ENCODE data around the gene MRPL53.

The MRPL53 gene

DNA sequence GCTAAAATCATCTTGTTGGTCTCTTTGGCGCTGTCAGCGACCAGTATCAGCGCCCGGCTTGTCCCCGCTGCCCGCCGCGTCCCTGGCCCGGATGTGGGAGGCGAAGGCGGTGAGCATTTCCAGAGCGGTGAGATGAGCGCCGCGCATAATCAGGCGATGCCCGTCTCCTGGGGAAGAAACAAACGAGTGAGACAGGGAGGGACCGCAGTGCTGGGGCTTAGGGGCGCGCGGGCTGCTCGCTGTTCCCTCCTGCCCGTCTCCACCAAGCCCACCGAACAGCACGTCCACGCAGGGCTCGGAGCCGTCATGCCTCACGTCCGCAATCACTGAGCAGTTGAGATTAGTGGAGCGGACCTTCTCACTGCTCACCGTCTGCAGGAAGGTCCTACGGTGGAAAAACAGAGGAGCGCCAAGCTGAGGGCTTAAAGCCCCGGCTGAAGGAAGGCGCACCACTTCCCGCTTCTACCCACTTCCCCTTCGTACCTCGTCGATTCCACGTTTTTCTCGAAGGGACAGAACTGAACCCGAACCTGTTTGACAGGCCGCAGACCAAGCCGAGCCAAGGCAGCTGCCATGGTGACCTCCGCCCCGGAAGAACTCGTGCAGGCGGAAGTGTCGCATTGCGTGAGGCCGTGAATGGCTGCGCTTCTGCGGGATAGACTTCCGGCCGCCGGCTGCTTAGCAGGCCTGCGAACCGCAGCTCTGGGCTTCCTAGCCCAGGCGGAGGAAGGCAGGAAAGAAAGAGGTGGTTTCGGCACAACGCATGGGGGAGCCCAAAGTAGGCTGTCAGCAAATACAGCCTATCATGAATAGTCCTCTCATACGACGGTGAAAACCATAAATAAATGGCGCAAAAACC lies at the start of gene MRPL53:
Gene MRPL53, minus strand, starts transcription at position 595 of the 859 bp plus-strand sequence. Its CDS starts 20 bp downstream, at position 575.
- DNase-seq (ENCODE audit: low spot score), result peak; percentile 77

DNA sequence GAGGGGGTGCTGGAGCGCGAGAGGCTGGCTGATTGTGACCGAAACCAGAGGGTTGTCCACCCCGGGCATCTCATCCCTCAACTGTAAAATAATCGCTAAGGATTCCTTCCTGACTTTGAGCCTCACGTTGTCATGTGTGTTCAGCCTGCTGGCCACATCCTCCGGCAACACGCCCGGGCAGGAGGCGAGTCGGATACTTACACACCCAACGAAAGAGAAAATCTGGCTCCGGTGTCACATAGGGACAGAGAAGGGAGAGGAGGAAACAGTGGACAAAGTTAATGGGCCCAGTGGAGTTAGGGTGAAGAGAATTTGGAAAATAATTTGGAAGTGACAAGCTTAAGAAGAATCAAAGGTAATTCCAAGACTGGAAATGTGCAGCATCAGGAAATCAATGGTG lies 44.2 kb upstream of the MRPL53 start:
- no peak for DNase-seq (ENCODE audit: low spot score)

GRCh38 chr2:74515981-74516633 lies 43.6 kb upstream of the MRPL53 start:
- DNase-seq (ENCODE audit: low spot score), result peak; percentile 83

DNA sequence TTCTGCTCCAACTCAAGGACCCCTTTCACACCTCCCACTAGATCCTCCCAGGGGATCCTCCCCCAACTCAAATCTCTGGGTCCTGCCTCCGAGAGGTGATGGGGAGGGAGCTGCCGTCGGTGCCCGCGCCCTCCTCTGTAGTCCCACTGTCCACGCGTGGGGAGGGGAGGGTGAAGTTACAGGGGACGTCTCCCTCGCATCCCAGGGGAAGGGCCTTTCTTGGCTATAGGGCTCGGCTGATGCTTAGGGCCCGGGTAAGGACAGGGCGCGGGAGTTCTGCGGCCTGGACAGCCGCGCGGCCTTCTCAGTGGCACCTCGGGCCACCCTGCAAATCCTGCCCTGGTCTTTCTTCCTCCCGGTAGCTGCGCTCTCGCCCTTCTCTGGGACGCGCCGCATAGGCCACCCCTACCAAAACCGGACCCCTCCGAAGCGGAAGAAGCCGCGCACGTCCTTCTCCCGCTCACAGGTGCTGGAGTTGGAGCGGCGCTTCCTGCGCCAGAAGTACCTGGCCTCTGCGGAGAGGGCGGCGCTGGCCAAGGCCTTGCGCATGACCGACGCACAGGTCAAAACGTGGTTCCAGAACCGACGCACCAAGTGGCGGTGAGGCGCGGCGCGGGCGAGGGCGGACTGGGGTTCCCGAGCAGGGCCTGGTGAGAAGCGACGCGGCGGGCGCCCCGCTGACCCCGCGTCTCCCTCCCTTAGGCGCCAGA lies 42.9 kb upstream of the MRPL53 start:
- no peak for DNase-seq (ENCODE audit: low spot score)

GRCh38 chr2:74514368-74515270 lies 42.1 kb upstream of the MRPL53 start, which contains the start of gene TLX2:
Gene TLX2 (plus strand): TSS chr2:74514450. CDS start chr2:74514807, 357 bp downstream.
- DNase-seq (ENCODE audit: low spot score), result no peak

- DNase-seq (ENCODE audit: low spot score), result no peak
These were observed 41.3 kb upstream of the MRPL53 start for GRCh38 chr2:74513605-74514367.

- no peak for DNase-seq (ENCODE audit: low spot score)
These were observed 40.5 kb upstream of the MRPL53 start for GRCh38 chr2:74512744-74513604.

- peak; percentile 34 for DNase-seq (ENCODE audit: low spot score)
These were observed 38.9 kb upstream of the MRPL53 start for GRCh38 chr2:74511104-74511989.

GRCh38 chr2:74510272-74510671 lies 37.8 kb upstream of the MRPL53 start:
- DNase-seq (ENCODE audit: low spot score), result no peak

DNA sequence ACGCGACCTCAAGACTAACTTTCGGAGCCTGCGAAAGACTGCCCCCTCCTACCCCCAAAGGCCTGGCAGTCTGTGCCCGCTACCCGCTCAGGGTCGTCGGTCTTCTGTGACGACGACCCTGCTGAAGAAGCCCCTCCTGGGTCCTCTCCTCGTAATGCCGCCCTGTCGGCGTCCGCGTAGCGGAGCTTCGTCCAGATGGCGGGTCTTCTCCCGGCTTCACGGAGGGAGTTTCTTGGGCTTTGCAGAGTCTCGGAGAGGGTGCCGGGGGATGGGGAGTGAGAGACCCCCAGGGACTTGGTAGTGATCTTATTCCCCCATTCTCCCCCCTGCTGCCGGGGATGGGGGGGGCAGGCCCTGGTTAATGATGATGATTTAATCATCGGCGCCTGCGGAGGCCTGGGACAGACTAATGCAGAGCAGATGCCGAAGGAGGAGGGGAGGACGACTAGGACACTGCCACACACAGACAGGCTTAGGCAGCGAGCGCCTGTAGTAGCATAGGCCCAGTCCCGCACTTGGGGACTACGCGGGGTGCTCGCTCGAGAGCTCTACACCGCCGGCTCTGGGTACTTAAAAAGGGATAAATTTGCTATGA lies 35.5 kb upstream of the MRPL53 start:
- no peak for DNase-seq (ENCODE audit: low spot score)

- peak; percentile 99 for DNase-seq (ENCODE audit: low spot score)
These were observed 34.9 kb upstream of the MRPL53 start, which contains the start of gene PCGF1 for GRCh38 chr2:74507145-74507925. Gene PCGF1 (minus strand): TSS chr2:74507695. CDS start chr2:74507668, 27 bp downstream.

- DNase-seq (ENCODE audit: low spot score), result no peak
These were observed 33.2 kb upstream of the MRPL53 start for GRCh38 chr2:74505448-74506246.

DNA sequence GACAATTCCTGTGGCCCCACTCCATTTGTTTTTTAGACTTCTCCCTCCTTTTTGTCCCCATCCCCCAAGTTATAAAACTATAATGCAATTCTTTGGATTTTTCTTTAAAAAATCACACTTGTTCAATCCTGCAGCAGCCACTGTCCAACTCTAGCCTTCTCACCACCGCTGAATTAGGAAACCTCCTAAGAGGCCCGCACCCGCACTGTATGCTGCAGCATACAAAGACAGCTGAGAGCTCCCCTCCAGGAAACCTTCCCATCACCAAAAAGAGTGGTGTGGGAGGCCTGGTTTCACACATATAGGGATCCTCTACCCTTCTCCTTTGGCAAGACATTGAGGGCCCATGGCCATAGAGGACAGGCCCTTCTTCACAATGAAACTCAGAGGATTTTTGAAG lies 32.1 kb upstream of the MRPL53 start:
- DNase-seq (ENCODE audit: low spot score), result no peak

- no peak for DNase-seq (ENCODE audit: low spot score)
These were observed 31.3 kb upstream of the MRPL53 start for GRCh38 chr2:74503506-74504475.

All from hepatic stellate cell (primary cell).